Astrocyte (in vitro differentiated cells and primary cell): ENCODE results near the gene ICA1. TPM values are rescaled to one million over a fixed set of nuclear protein-coding genes. Genes with fewer than 3 reads are reported as not detected.
A peak's percentile ranks its signal among the peaks of the same experiment; 100 is the strongest.

Experiments used
- DNase-seq: peaks from one replicate; pipeline ENCODE4 v3.0.0-alpha.2; 2010; ENCODE audit warnings: low read depth
- FAIRE-seq: peaks from 2 replicates; lab custom pipeline; 2011; peaks lifted over from hg19 to GRCh38; lab: Jason Lieb, UNC
- H2AFZ ChIP-seq: 2 replicates; pipeline ENCODE4 v1.6.0; 2012; ENCODE audit warnings: low read depth, low read length, inconsistent platforms
- H3K27ac ChIP-seq: 2 replicates; pipeline ENCODE4 v1.5.1; 2011; ENCODE audit warnings: low read depth, low read length, inconsistent platforms
- H3K27me3 ChIP-seq: 2 replicates; pipeline ENCODE4 v1.6.0; 2011; ENCODE audit warnings: low read length, inconsistent platforms; ENCODE audit not compliant: insufficient read depth
- H3K36me3 ChIP-seq: 2 replicates; pipeline ENCODE4 v1.5.1; 2011; ENCODE audit warnings: low read length, inconsistent platforms; ENCODE audit not compliant: insufficient read depth
- H3K4me1 ChIP-seq: 2 replicates; pipeline ENCODE4 v1.5.1; 2011; ENCODE audit warnings: low read length, inconsistent platforms; ENCODE audit not compliant: insufficient read depth
- H3K4me2 ChIP-seq: 2 replicates; pipeline ENCODE4 v1.6.0; 2012; ENCODE audit warnings: low read length, inconsistent platforms
- H3K4me3 ChIP-seq: 2 replicates; pipeline ENCODE4 v1.5.1; 2011; ENCODE audit warnings: low read depth, mild to moderate bottlenecking, low read length, inconsistent platforms; ENCODE audit not compliant: insufficient read depth
- H3K79me2 ChIP-seq: 2 replicates; pipeline ENCODE4 v1.6.0; 2012; ENCODE audit warnings: mild to moderate bottlenecking, low read length, inconsistent platforms; ENCODE audit not compliant: insufficient read depth
- H3K9ac ChIP-seq: 2 replicates; pipeline ENCODE4 v1.6.0; 2012; ENCODE audit warnings: mild to moderate bottlenecking, low read length, inconsistent platforms
- H3K9me3 ChIP-seq: 2 replicates; pipeline ENCODE4 v1.5.1; 2012; ENCODE audit warnings: low read depth, mild to moderate bottlenecking, low read length, inconsistent platforms; ENCODE audit not compliant: insufficient read depth
- H4K20me1 ChIP-seq: 2 replicates; pipeline ENCODE4 v1.6.0; 2012; ENCODE audit warnings: low read length, inconsistent platforms; ENCODE audit not compliant: insufficient read depth
- H3K27ac Mint-ChIP-seq: one replicate; pipeline ENCODE4 v1.8.0; 2021; ENCODE audit warnings: mild to moderate bottlenecking, mixed read lengths; ENCODE audit not compliant: unreplicated experiment
- H3K27me3 Mint-ChIP-seq: one replicate; pipeline ENCODE4 v1.8.0; 2021; ENCODE audit warnings: low read depth, mixed read lengths; ENCODE audit not compliant: unreplicated experiment
- H3K36me3 Mint-ChIP-seq: one replicate; pipeline ENCODE4 v1.8.0; 2021; ENCODE audit warnings: low read depth, mixed read lengths; ENCODE audit not compliant: unreplicated experiment
- H3K4me1 Mint-ChIP-seq: one replicate; pipeline ENCODE4 v1.8.0; 2021; ENCODE audit warnings: low read depth, mixed read lengths; ENCODE audit not compliant: unreplicated experiment
- H3K4me3 Mint-ChIP-seq: one replicate; pipeline ENCODE4 v1.8.0; 2021; ENCODE audit warnings: mild to moderate bottlenecking, moderate library complexity, mixed read lengths; ENCODE audit not compliant: unreplicated experiment
- H3K9me3 Mint-ChIP-seq: one replicate; pipeline ENCODE4 v1.8.0; 2021; ENCODE audit warnings: mild to moderate bottlenecking, mixed read lengths; ENCODE audit not compliant: unreplicated experiment
- CTCF ChIP-seq: IDR thresholded peaks from 2 replicates; pipeline ENCODE4 v1.5.1; 2011; ENCODE audit warnings: low read depth, mild to moderate bottlenecking, inconsistent platforms, low read length, moderate library complexity; ENCODE audit not compliant: insufficient read depth
- EZH2 ChIP-seq: IDR thresholded peaks from 2 replicates; pipeline ENCODE4 v1.6.1; 2012; ENCODE audit warnings: mild to moderate bottlenecking, low read length, inconsistent platforms; ENCODE audit not compliant: insufficient read depth
- total RNA-seq: library from RNA; stranded (reverse); gene quantifications from 2 replicates; pipeline ENCODE4 v1.2.1, GENCODE V29; 2021

Gene ICA1
- total RNA-seq, 1 donor from 2014 or later, result 8.0 TPM

GRCh38 chr7:8190119-8190895 is 71.7 kb downstream of the ICA1 start:
- Histone ChIP-seq H4K20me1 (no peaks in the 10 kb centered on the region), H3K9me3 (no peaks in the 10 kb centered on the region), H3K4me3 (no peak overlapping the region), H3K4me1 (no peaks in the 10 kb centered on the region), H3K9ac (no peak overlapping the region), H3K79me2 (no peaks in the 10 kb centered on the region), H3K36me3 (no peaks in the 10 kb centered on the region), H3K27ac (no peak overlapping the region), H3K4me2 (no peak overlapping the region), H2AFZ (no peak overlapping the region), H3K27me3 (no peaks in the 10 kb centered on the region)
- DNase-seq, result peak; percentile 23
- peak; percentile 63 for FAIRE-seq
- Mint-ChIP-seq H3K9me3 (no peaks in the 10 kb centered on the region), H3K4me1 (no peaks in the 10 kb centered on the region), H3K27ac (no peak overlapping the region), H3K4me3 (no peak overlapping the region), H3K36me3 (no peaks in the 10 kb centered on the region), H3K27me3 (no peaks in the 10 kb centered on the region)
- TF ChIP-seq CTCF (peak; percentile 68), EZH2 (no peak)

GRCh38 chr7:8189625-8190024 is 72.3 kb downstream of the ICA1 start:
- H3K36me3 ChIP-seq, result no peaks in the 10 kb centered on the region
- TF ChIP-seq CTCF (no peak), EZH2 (no peak)
- no peak overlapping the region for H3K27ac ChIP-seq
- H4K20me1 ChIP-seq, result no peaks in the 10 kb centered on the region
- H3K9ac ChIP-seq, result no peak overlapping the region
- FAIRE-seq, result no peak
- no peaks in the 10 kb centered on the region for H3K9me3 ChIP-seq
- H2AFZ ChIP-seq, result no peak overlapping the region
- peak; percentile 6 for DNase-seq
- no peak overlapping the region for H3K4me3 ChIP-seq
- no peaks in the 10 kb centered on the region for H3K27me3 ChIP-seq
- no peaks in the 10 kb centered on the region for H3K9me3 Mint-ChIP-seq
- H3K36me3 Mint-ChIP-seq, result no peaks in the 10 kb centered on the region
- H3K4me2 ChIP-seq, result no peak overlapping the region
- no peaks in the 10 kb centered on the region for H3K27me3 Mint-ChIP-seq
- no peak overlapping the region for H3K27ac Mint-ChIP-seq
- H3K4me1 ChIP-seq, result no peaks in the 10 kb centered on the region
- H3K4me1 Mint-ChIP-seq, result no peaks in the 10 kb centered on the region
- H3K79me2 ChIP-seq, result no peaks in the 10 kb centered on the region
- H3K4me3 Mint-ChIP-seq, result no peak overlapping the region

DNA sequence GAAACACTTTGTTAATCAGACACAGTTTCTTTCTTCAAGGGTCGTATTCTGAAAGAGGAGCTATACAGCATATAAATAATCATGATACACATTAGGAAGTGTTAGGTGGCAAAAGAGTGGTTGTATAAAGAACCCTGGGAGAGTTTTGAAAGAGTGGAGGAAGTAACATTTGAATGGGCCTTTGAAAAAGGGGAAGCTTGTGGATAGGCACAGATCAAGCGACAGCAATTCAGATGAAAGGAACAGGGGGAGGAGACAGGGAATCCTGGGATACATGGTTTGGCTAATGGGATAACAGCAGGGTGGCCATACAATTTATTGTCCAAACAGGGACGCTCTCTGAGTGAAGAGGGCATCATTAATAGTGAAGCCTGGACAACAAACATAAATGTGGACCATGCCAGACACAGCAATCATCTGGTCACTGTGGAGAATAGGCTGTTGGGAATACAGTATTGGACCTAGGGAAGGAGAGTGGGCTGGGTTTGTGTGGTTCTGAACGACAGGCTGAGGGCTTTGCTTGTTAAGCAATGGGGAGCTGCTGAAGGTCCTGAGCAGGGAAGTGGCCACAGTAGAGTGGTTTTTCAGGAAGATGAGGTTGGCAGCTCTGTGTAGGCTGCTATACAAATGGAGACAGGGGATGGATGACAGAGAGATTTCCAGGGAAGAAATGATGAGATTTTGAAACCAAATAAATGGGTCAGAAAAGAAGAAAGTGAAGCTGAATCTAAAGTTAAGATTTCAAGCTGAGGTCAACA is 75.9 kb downstream of the ICA1 start:
- Histone ChIP-seq H4K20me1 (no peaks in the 10 kb centered on the region), H2AFZ (no peak overlapping the region), H3K27me3 (no peaks in the 10 kb centered on the region), H3K27ac (no peak overlapping the region), H3K79me2 (no peaks in the 10 kb centered on the region), H3K9me3 (no peaks in the 10 kb centered on the region), H3K4me1 (no peaks in the 10 kb centered on the region), H3K4me2 (no peak overlapping the region), H3K36me3 (no peaks in the 10 kb centered on the region), H3K9ac (no peak overlapping the region), H3K4me3 (no peak overlapping the region)
- Mint-ChIP-seq H3K27me3 (no peaks in the 10 kb centered on the region), H3K36me3 (no peaks in the 10 kb centered on the region), H3K27ac (no peak overlapping the region), H3K4me1 (no peaks in the 10 kb centered on the region), H3K9me3 (no peaks in the 10 kb centered on the region), H3K4me3 (no peak overlapping the region)
- TF ChIP-seq EZH2 (no peak), CTCF (no peak)
- DNase-seq, result no peak
- no peak for FAIRE-seq
